Measurements from ENCODE around the gene ZDHHC8. TPM values are rescaled to one million over a fixed set of nuclear protein-coding genes. Genes with fewer than 3 reads are reported as not detected.

The ZDHHC8 gene
- total and polyA plus RNA-seq, 2 experiments from 2014 or later, result 9.6 to 72.7 TPM

DNA sequence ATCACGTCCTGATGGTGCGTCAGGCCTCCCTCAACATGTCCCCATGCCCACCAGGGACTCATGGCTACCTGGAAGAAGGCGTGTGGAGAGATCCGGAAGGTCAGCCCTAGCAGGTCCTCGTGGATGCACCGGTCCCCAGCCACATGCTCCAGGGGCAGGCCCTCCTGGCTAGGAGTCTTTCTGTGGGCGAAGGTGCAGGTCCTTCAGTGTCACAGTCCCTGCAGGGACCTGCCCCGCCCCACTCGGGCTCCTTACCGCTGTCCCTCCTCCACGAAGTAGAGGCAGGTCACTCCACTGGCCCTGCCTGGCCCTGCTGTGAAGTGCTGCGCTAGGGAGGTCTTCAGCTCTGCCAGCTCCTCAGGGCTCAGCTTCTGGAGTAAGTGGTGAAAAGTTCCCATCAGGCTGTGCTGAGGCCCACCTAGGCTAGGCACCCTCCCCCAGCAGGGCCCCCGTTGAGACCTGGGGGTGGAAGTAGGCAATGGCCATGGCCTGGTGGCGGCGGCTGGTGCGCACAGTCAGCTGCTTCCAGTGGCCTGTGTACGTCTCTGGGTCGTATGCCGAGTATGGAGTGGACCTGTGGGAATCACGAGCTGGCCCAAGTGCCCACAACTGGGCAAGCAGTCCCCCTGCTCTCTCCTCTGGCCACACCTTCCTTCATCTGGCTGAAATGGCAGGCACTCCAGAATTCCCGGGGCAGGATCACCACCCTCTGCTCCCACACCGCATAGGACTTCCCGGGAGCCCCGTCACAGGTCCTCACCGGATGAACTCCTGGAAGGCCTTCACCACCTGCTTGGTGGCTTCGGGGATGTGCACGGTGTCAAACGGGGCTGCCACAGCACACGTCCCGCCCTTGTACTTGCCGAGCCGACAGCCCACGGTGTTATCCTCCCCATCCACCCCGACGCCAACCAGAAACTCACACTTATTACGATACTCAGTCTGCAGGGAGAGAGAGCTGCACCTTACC, 16.8 kb upstream of the ZDHHC8 start:
- H3K4me1 ChIP-seq (ENCODE audit: insufficient read depth), result peaks cover 16% of the 10 kb centered on the region
- 95% methylated on average over 36 of the region's 36 CpGs for WGBS (ENCODE audit: low lambda C conversion rate, missing lambda C conversion rate)
- no peak overlapping the region for H3K27ac ChIP-seq
- no peak overlapping the region for H3K4me2 ChIP-seq
- H3K9me3 ChIP-seq (ENCODE audit: low read depth), result no peaks in the 10 kb centered on the region
- no peaks in the 10 kb centered on the region for H3K36me3 ChIP-seq (replicated peaks; ENCODE audit: insufficient read depth, low read depth)
- TF ChIP-seq EZH2 (IDR thresholded peaks at IDR 0.05; ENCODE audit: borderline replicate concordance) (no peak), EZH2phosphoT487 (IDR thresholded peaks at IDR 0.05; ENCODE audit: low read depth, severe bottlenecking, unreplicated experiment) (no peak)
- TF ChIP-seq, protein P1, sequence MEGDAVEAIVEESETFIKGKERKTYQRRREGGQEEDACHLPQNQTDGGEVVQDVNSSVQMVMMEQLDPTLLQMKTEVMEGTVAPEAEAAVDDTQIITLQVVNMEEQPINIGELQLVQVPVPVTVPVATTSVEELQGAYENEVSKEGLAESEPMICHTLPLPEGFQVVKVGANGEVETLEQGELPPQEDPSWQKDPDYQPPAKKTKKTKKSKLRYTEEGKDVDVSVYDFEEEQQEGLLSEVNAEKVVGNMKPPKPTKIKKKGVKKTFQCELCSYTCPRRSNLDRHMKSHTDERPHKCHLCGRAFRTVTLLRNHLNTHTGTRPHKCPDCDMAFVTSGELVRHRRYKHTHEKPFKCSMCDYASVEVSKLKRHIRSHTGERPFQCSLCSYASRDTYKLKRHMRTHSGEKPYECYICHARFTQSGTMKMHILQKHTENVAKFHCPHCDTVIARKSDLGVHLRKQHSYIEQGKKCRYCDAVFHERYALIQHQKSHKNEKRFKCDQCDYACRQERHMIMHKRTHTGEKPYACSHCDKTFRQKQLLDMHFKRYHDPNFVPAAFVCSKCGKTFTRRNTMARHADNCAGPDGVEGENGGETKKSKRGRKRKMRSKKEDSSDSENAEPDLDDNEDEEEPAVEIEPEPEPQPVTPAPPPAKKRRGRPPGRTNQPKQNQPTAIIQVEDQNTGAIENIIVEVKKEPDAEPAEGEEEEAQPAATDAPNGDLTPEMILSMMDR (IDR thresholded peaks at IDR 0.05; ENCODE audit: poor library complexity), result no peak
- no peak overlapping the region for H3K4me3 ChIP-seq
- H2AFZ ChIP-seq, result no peak overlapping the region
- peaks cover 43% of the 10 kb centered on the region for H3K79me2 ChIP-seq
- DNase-seq (ENCODE audit: low spot score), result no peak
- H3K27me3 ChIP-seq, result no peaks in the 10 kb centered on the region
- no peaks in the 10 kb centered on the region for H3K9me2 ChIP-seq (replicated peaks; ENCODE audit: insufficient read depth)
- H4K20me1 ChIP-seq (ENCODE audit: insufficient read depth, poor library complexity, severe bottlenecking), result no peaks in the 10 kb centered on the region

DNA sequence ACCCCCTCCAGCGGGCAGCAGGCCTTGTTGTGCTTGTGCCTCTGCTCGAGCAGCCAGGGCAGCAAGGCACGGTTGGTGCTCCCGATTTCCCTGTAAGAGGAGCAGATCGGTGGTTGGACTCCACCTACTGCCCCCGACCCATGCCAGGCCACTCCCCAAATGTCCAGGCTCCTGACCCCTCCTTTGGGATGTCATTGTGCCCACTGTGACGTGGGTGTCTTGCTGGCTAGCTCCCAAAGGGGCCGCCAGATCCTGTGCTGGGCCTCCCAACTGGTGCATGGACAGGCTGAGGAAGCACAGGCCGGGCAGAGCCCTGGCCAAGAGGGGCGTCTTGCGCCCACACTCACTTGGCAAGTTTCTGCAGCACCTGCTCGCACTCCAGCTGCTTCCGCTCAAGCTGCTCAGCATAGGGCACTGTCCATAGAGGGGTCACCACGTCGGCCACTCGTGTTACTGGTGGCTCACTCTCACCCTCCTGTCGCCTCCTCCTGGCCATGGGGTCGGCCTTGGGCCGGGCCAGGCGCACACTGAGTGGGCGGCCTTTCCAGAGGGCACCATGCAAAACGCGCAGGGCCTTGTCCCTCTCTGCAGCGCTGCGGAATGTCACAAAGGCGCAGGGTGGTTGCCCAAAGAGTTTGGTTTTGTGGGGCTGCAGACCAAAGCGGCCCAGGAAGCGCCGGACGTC, 15.8 kb upstream of the ZDHHC8 start, which contains the start of gene RANBP1:
RANBP1 (plus strand) TSS at position 414 of the 685 bp plus-strand sequence; CDS start at position 495, 81 bp downstream.
- 92% methylated on average over 30 of the region's 30 CpGs for WGBS (ENCODE audit: low lambda C conversion rate, missing lambda C conversion rate)
- peak within 1 kb of the TSS; percentile 62 for H2AFZ ChIP-seq
- no peaks in the 10 kb centered on the region for H3K9me2 ChIP-seq (replicated peaks; ENCODE audit: insufficient read depth)
- H3K36me3 ChIP-seq (replicated peaks; ENCODE audit: insufficient read depth, low read depth), result no peaks in the 10 kb centered on the region
- peak within 1 kb of the TSS; percentile 67 for H3K4me3 ChIP-seq
- peak within 1 kb of the TSS; percentile 96 for H3K4me2 ChIP-seq
- H3K27ac ChIP-seq, result peak within 1 kb of the TSS; percentile 81
- no peaks in the 10 kb centered on the region for H3K9me3 ChIP-seq (ENCODE audit: low read depth)
- H3K79me2 ChIP-seq, result peaks cover 53% of the 10 kb centered on the region
- H4K20me1 ChIP-seq (ENCODE audit: insufficient read depth, poor library complexity, severe bottlenecking), result no peaks in the 10 kb centered on the region
- no peak for TF ChIP-seq EZH2phosphoT487 (IDR thresholded peaks at IDR 0.05; ENCODE audit: low read depth, severe bottlenecking, unreplicated experiment)
- no peak for TF ChIP-seq EZH2 (IDR thresholded peaks at IDR 0.05; ENCODE audit: borderline replicate concordance)
- TF ChIP-seq, protein P1 (IDR thresholded peaks at IDR 0.05; ENCODE audit: poor library complexity), result no peak
- peaks cover 16% of the 10 kb centered on the region for H3K4me1 ChIP-seq (ENCODE audit: insufficient read depth)
- no peaks in the 10 kb centered on the region for H3K27me3 ChIP-seq
- no peak for DNase-seq (ENCODE audit: low spot score)

DNA sequence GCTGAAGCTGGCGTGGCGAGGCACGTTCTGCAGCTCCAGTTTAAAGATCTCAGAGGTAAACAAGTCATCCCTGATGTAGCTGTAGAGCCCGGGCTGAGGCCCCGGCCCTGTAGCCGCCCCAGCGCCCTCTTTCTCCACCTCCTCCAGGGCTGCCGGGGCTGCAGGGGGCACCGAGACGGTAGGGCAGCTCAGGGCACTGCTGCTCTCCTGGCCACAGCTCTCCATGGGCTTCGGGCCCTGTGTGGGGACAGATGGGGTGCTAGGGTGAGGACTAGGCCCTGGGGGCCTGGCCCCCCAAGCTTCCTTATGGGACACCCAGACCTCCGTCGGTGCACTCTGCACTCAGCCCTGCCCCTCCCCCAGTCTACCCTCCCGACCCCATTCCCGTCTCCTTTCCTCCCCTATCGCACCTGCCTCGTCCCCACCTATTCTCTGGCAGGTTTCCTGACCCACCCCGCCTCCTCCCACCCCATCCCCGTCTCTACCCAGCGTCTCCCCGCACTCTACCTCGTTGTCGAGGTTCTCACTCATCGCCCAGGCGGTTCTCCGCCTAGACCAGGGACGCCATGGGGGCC, 15.1 kb upstream of the ZDHHC8 start:
- DNase-seq (ENCODE audit: low spot score), result peak; percentile 31
- Histone ChIP-seq H3K79me2 (peaks cover 60% of the 10 kb centered on the region), H3K4me2 (peak overlapping the region; percentile 96), H3K27ac (peak overlapping the region; percentile 81), H3K4me1 (ENCODE audit: insufficient read depth) (peaks cover 16% of the 10 kb centered on the region), H4K20me1 (ENCODE audit: insufficient read depth, poor library complexity, severe bottlenecking) (no peaks in the 10 kb centered on the region), H3K9me3 (ENCODE audit: low read depth) (no peaks in the 10 kb centered on the region), H3K9me2 (replicated peaks; ENCODE audit: insufficient read depth) (no peaks in the 10 kb centered on the region), H3K27me3 (no peaks in the 10 kb centered on the region), H3K4me3 (peak overlapping the region; percentile 67), H3K36me3 (replicated peaks; ENCODE audit: insufficient read depth, low read depth) (no peaks in the 10 kb centered on the region), H2AFZ (peak overlapping the region; percentile 62)
- WGBS (ENCODE audit: low lambda C conversion rate, missing lambda C conversion rate), result 27% methylated on average over 20 of the region's 27 CpGs
- TF ChIP-seq EZH2 (IDR thresholded peaks at IDR 0.05; ENCODE audit: borderline replicate concordance), result no peak
- TF ChIP-seq, protein P1 (IDR thresholded peaks at IDR 0.05; ENCODE audit: poor library complexity), result no peak
- TF ChIP-seq EZH2phosphoT487 (IDR thresholded peaks at IDR 0.05; ENCODE audit: low read depth, severe bottlenecking, unreplicated experiment), result no peak

Data from hepatocyte (in vitro differentiated cells).